H1 (cell line): ENCODE results near the gene TAS2R41. TPM values are rescaled to one million over a fixed set of nuclear protein-coding genes. Genes with fewer than 3 reads are reported as not detected.

Source experiments
- CTCF ChIA-PET: fragments of 300-600 bp; sonication (Branson Sonifier 250); formaldehyde crosslinking; loops from one replicate; lab custom pipeline; 2021; ENCODE audit not compliant: partially characterized antibody; lab: Charles Lee
- POLR2A ChIA-PET: fragments of 300-600 bp; sonication (Branson Sonifier 250); formaldehyde crosslinking; loops from one replicate; lab custom pipeline; 2021; ENCODE audit warnings: inconsistent platforms; ENCODE audit not compliant: partially characterized antibody; lab: Charles Lee
- DNase-seq, 2 experiments: peaks; one replicate each; pipeline versions ENCODE4 v3.0.0 to v3.0.0-alpha.2; 2010 to 2022; ENCODE audit warnings: low spot score in 2 of 2, low read depth in 1 of 2, mixed read lengths in 1 of 2
- FAIRE-seq: peaks from 2 replicates; lab custom pipeline; 2011; peaks lifted over from hg19 to GRCh38; lab: Jason Lieb, UNC
- H2AFZ ChIP-seq: 2 replicates; pipeline ENCODE4 v1.8.1; 2012; ENCODE audit warnings: low read length, inconsistent platforms
- H2AK5ac ChIP-seq: 2 replicates; pipeline ENCODE4 v1.6.1; 2013; ENCODE audit warnings: low read depth, low read length
- H2BK120ac ChIP-seq: replicated peaks from 2 replicates; pipeline ENCODE3; 2013; ENCODE audit warnings: low read depth, low read length, inconsistent platforms
- H2BK12ac ChIP-seq: 2 replicates; pipeline ENCODE4 v1.6.1; 2013; ENCODE audit warnings: low read depth, low read length
- H2BK15ac ChIP-seq: 2 replicates; pipeline ENCODE4 v1.6.1; 2013; ENCODE audit warnings: low read length
- H2BK20ac ChIP-seq: 2 replicates; pipeline ENCODE4 v1.6.1; 2013; ENCODE audit warnings: low read length
- H2BK5ac ChIP-seq: 2 replicates; pipeline ENCODE4 v1.6.1; 2013; ENCODE audit warnings: low read depth, low read length
- H3K14ac ChIP-seq: 2 replicates; pipeline ENCODE4 v1.6.1; 2013; ENCODE audit warnings: inconsistent platforms; ENCODE audit not compliant: insufficient read length
- H3K18ac ChIP-seq: 2 replicates; pipeline ENCODE4 v1.6.1; 2013; ENCODE audit warnings: low read length; ENCODE audit errors: extremely low read depth
- H3K23ac ChIP-seq: 2 replicates; pipeline ENCODE4 v1.6.1; 2013; ENCODE audit warnings: inconsistent platforms; ENCODE audit not compliant: insufficient read length
- H3K23me2 ChIP-seq: 2 replicates; pipeline ENCODE4 v1.6.1; 2013; ENCODE audit warnings: low read depth, low read length
- H3K27ac ChIP-seq: 2 replicates; pipeline ENCODE4 v1.6.1; 2011; ENCODE audit warnings: low read depth, low read length, inconsistent platforms
- H3K27me3 ChIP-seq, 4 experiments: replicated peaks in 1 of 4; 1 replicate in 1 of 4; 2 replicates in 3 of 4; pipeline versions ENCODE4 v1.6.1 to v1.8.1; 2011 to 2013; ENCODE audit warnings: low read length in 3 of 4, mild to moderate bottlenecking in 3 of 4, inconsistent platforms in 2 of 4, mixed read lengths in 2 of 4, moderate library complexity in 1 of 4; ENCODE audit not compliant: control insufficient read depth in 3 of 4, insufficient read depth in 3 of 4; ENCODE audit errors: extremely low read depth in 1 of 4
- H3K36me3 ChIP-seq, 4 experiments: 2 replicates each; pipeline versions ENCODE4 v1.6.1 to v1.8.1; 2011 to 2013; ENCODE audit warnings: mild to moderate bottlenecking in 4 of 4, low read length in 3 of 4, moderate library complexity in 2 of 4, control low read depth in 1 of 4, inconsistent platforms in 1 of 4; ENCODE audit not compliant: insufficient read depth in 4 of 4, control insufficient read depth in 2 of 4
- H3K4ac ChIP-seq: replicated peaks from 2 replicates; pipeline ENCODE3; 2013; ENCODE audit warnings: low read length, low read depth, mixed read lengths, inconsistent platforms; ENCODE audit not compliant: insufficient read length
- H3K4me1 ChIP-seq, 4 experiments: replicated peaks in 1 of 4; 1 replicate in 1 of 4; 2 replicates in 3 of 4; pipeline versions ENCODE4 v1.6.1 to v1.8.1; 2011 to 2013; ENCODE audit warnings: low read length in 3 of 4, inconsistent platforms in 2 of 4, mixed read lengths in 1 of 4; ENCODE audit not compliant: insufficient read depth in 4 of 4, control insufficient read depth in 3 of 4
- H3K4me2 ChIP-seq, 2 experiments: 2 replicates each; pipeline versions ENCODE4 v1.6.1 to v1.8.1; 2011 to 2013; ENCODE audit warnings: low read depth in 2 of 2, low read length in 2 of 2, control low read depth in 1 of 2, inconsistent platforms in 1 of 2, mild to moderate bottlenecking in 1 of 2; ENCODE audit not compliant: insufficient read depth in 1 of 2
- H3K4me3 ChIP-seq, 4 experiments: fragments of 200-600, 300-600 bp in 1 of 4; sonication (generic), shearing (Covaris generic), sonication (Bioruptor Twin) in 1 of 4; 2 replicates each; pipeline versions ENCODE4 v1.5.1 to v1.8.1; 2011 to 2016; ENCODE audit warnings: low read length in 4 of 4, low read depth in 3 of 4, control low read depth in 2 of 4, inconsistent platforms in 2 of 4, mild to moderate bottlenecking in 2 of 4, mixed read lengths in 1 of 4, moderate library complexity in 1 of 4; ENCODE audit not compliant: insufficient read depth in 2 of 4; ENCODE audit errors: extremely low read depth in 1 of 4
- H3K56ac ChIP-seq: replicated peaks from 2 replicates; pipeline ENCODE3; 2013; ENCODE audit warnings: low read depth, mild to moderate bottlenecking, mixed read lengths, low read length, inconsistent platforms; ENCODE audit not compliant: insufficient read length
- H3K79me1 ChIP-seq: 2 replicates; pipeline ENCODE4 v1.6.1; 2013; ENCODE audit warnings: low read depth, low read length, control low read depth
- H3K79me2 ChIP-seq, 2 experiments: 2 replicates each; pipeline versions ENCODE4 v1.6.1 to v1.8.1; 2012 to 2013; ENCODE audit warnings: low read length in 2 of 2, mild to moderate bottlenecking in 2 of 2, inconsistent platforms in 1 of 2; ENCODE audit not compliant: insufficient read depth in 2 of 2, control insufficient read depth in 1 of 2
- H3K9ac ChIP-seq, 4 experiments: replicated peaks in 1 of 4; 1 replicate in 1 of 4; 2 replicates in 3 of 4; pipeline versions ENCODE4 v1.6.1 to v1.8.1; 2011 to 2013; ENCODE audit warnings: low read depth in 3 of 4, low read length in 3 of 4, control low read depth in 2 of 4, mild to moderate bottlenecking in 2 of 4, moderate library complexity in 2 of 4, inconsistent platforms in 1 of 4; ENCODE audit errors: extremely low read depth in 1 of 4
- H3K9me3 ChIP-seq, 2 experiments: 2 replicates each; pipeline versions ENCODE4 v1.6.1 to v1.8.1; 2012 to 2013; ENCODE audit warnings: mild to moderate bottlenecking in 2 of 2, moderate library complexity in 2 of 2, control low read depth in 1 of 2, inconsistent platforms in 1 of 2, low read depth in 1 of 2, low read length in 1 of 2, mixed read lengths in 1 of 2; ENCODE audit not compliant: insufficient read depth in 2 of 2
- H4K20me1 ChIP-seq, 2 experiments: replicated peaks in 1 of 2; 2 replicates each; pipeline versions ENCODE3 to v1.8.1; 2011 to 2013; ENCODE audit warnings: inconsistent platforms in 2 of 2, low read length in 2 of 2, mild to moderate bottlenecking in 1 of 2; ENCODE audit not compliant: insufficient read depth in 2 of 2, control insufficient read depth in 1 of 2
- H4K5ac ChIP-seq: 2 replicates; pipeline ENCODE4 v1.6.1; 2013; ENCODE audit warnings: low read length, low read depth, mixed read lengths, inconsistent platforms; ENCODE audit not compliant: insufficient read length
- H4K8ac ChIP-seq: 2 replicates; pipeline ENCODE4 v1.8.0; 2013; ENCODE audit warnings: mild to moderate bottlenecking, moderate library complexity, low read length, inconsistent platforms; ENCODE audit not compliant: insufficient read depth; ENCODE audit errors: extremely low read depth
- H4K91ac ChIP-seq: replicated peaks from 2 replicates; pipeline ENCODE3; 2013; ENCODE audit warnings: low read length, mixed read lengths, inconsistent platforms; ENCODE audit not compliant: insufficient read length
- CBX5 ChIP-seq: fragments of 300-800, 300-1000 bp; sonication (generic); IDR thresholded peaks from 2 replicates; pipeline ENCODE4 v1.7.1; 2016; ENCODE audit warnings: antibody characterized with exemption, low read length, low read depth
- GTF2F1 ChIP-seq: IDR thresholded peaks from 2 replicates; pipeline ENCODE4 v1.6.1; 2012; ENCODE audit warnings: low read depth, low read length, improper control_type of control experiment, borderline replicate concordance
- KDM1A ChIP-seq: fragments of 200-600, 300-600 bp; sonication (generic); IDR thresholded peaks from 2 replicates; pipeline ENCODE4 v1.7.1; 2016; ENCODE audit warnings: mild to moderate bottlenecking, low read length, borderline replicate concordance
- KDM4A ChIP-seq: IDR thresholded peaks from one replicate; pipeline ENCODE4 v1.7.1; 2012; ENCODE audit warnings: low read depth, mild to moderate bottlenecking, moderate library complexity, low read length, inconsistent platforms; ENCODE audit not compliant: severe bottlenecking
- NRF1 ChIP-seq: IDR thresholded peaks from 2 replicates; pipeline ENCODE4 v1.6.1; 2011; ENCODE audit warnings: mild to moderate bottlenecking, low read depth, low read length, improper control_type of control experiment
- RNF2 ChIP-seq: fragments of 200-900, 300-1000 bp; sonication (generic); IDR thresholded peaks from 2 replicates; pipeline ENCODE4 v1.7.1; 2016; ENCODE audit warnings: borderline replicate concordance, low read depth, mild to moderate bottlenecking, antibody characterized with exemption, low read length; ENCODE audit not compliant: poor library complexity, severe bottlenecking; ENCODE audit errors: missing control alignments
- WGBS, 2 experiments: shearing (Covaris generic) in 1 of 2; methylation state at CpG; one replicate each; pipeline versions ENCODE4 v1.1.6 to v1.1.7; 2013 to 2015; ENCODE audit warnings: low lambda C conversion rate in 2 of 2, mixed read lengths in 2 of 2, inconsistent platforms in 1 of 2, low coverage in 1 of 2, missing lambda C conversion rate in 1 of 2; ENCODE audit not compliant: insufficient replicate concordance in 2 of 2, insufficient coverage in 1 of 2, insufficient read length in 1 of 2; ENCODE audit errors: extremely low coverage in 1 of 2, missing lambda C conversion rate in 1 of 2; 5-methylcytosine and 5-hydroxymethylcytosine counted together
- polyA plus RNA-seq, 7 experiments: library from polyadenylated mRNA; depleted of rRNA in 3 of 7; stranded (reverse) in 5 of 7; unstranded in 2 of 7; fragments of >200 nt in 5 of 7; fragments of 200-250 nt in 2 of 7; gene quantifications; 1 replicate in 5 of 7; 2 replicates in 1 of 7; 4 replicates in 1 of 7; pipeline versions ENCODE4 v1.2.1 to v1.2.3, GENCODE V29; 2011 to 2013; ENCODE audit warnings: missing spikeins in 2 of 7, mixed read lengths in 2 of 7
- total RNA-seq: library from RNA; stranded (reverse); fragmentation: NEBNext Ultra II Directional; extraction: Animal tissue kit (Norgen Biotek cat#: 25700); gene quantifications from 2 replicates; pipeline ENCODE4 v1.2.1, GENCODE V29; 2021

The TAS2R41 gene
- total and polyA plus RNA-seq, 2 of the 8 experiments (the other 6 are each of a cell fraction or from before 2014, with no cell fraction given) = 0.12 TPM; not detected in 1

DNA sequence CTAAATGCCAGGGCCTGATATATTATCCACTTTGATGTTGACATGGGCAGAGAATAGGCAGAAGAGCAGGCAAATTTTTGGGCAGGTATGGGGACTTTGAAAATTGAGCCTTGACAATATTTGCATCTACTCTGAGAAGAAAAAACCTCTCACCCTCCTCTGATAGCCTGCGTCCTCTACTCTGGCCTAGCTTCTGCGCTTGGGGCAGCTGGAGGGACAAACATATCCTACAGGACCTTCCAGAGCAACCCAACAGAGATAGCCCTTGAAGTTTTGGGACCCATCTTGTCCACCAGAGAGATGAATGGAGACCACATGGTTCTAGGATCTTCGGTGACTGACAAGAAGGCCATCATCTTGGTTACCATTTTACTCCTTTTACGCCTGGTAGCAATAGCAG lies 34.5 kb upstream of the TAS2R41 start, which contains the start of gene TAS2R60:
TSS of gene TAS2R60 (plus strand) at position 301 of the 400 bp plus-strand sequence. CDS start at position 301, 0 bp downstream.
- Histone ChIP-seq H3K4ac (no peak within 1 kb of the TSS), H3K9ac (no peak within 1 kb of the TSS), H4K20me1 (no peaks in the 10 kb centered on the region), H3K4me3 (no peak within 1 kb of the TSS), H2AFZ (no peak within 1 kb of the TSS), H2BK20ac (no peak within 1 kb of the TSS), H3K4me2 (no peak within 1 kb of the TSS), H3K27me3 (peaks cover 0 to 1% (median 0%) of the 10 kb centered on the region in 4 experiments; a peak in 1 of 7 replicates), H4K8ac (no peak within 1 kb of the TSS), H3K56ac (no peak within 1 kb of the TSS), H3K4me1 (peaks cover 0 to 6% (median 0%) of the 10 kb centered on the region in 4 experiments; a peak in 1 of 7 replicates), H3K79me1 (no peaks in the 10 kb centered on the region), H3K79me2 (no peaks in the 10 kb centered on the region), H3K9me3 (no peaks in the 10 kb centered on the region; a peak in 2 of 4 replicates), H2BK15ac (no peak within 1 kb of the TSS), H3K14ac (no peak within 1 kb of the TSS), H3K27ac (no peak within 1 kb of the TSS), H3K23me2 (no peaks in the 10 kb centered on the region), H2BK5ac (no peak within 1 kb of the TSS), H2AK5ac (no peak within 1 kb of the TSS), H2BK120ac (no peak within 1 kb of the TSS), H4K5ac (no peak within 1 kb of the TSS), H3K36me3 (no peaks in the 10 kb centered on the region), H2BK12ac (no peak within 1 kb of the TSS), H4K91ac (no peak within 1 kb of the TSS), H3K18ac (no peak within 1 kb of the TSS), H3K23ac (no peak within 1 kb of the TSS)
- no peak for DNase-seq
- ChIA-PET POLR2A (no interaction called here), CTCF (interaction anchor here (1.7 kb wide), 1 partner anchor 26 kb away, joined by 7 read pairs; no protein-coding TSS in a partner anchor)
- TF ChIP-seq KDM1A (no peak), RNF2 (no peak), KDM4A (no peak), GTF2F1 (no peak), NRF1 (no peak), CBX5 (no peak)
- WGBS, 2 experiments = 69% methylated on average over 4 of the region's 4 CpGs; no CpG with 5 or more reads in 1 of the 2 experiments
- no peak for FAIRE-seq
